Measurements from ENCODE around the gene PLAU.

PLAU gene

DNA sequence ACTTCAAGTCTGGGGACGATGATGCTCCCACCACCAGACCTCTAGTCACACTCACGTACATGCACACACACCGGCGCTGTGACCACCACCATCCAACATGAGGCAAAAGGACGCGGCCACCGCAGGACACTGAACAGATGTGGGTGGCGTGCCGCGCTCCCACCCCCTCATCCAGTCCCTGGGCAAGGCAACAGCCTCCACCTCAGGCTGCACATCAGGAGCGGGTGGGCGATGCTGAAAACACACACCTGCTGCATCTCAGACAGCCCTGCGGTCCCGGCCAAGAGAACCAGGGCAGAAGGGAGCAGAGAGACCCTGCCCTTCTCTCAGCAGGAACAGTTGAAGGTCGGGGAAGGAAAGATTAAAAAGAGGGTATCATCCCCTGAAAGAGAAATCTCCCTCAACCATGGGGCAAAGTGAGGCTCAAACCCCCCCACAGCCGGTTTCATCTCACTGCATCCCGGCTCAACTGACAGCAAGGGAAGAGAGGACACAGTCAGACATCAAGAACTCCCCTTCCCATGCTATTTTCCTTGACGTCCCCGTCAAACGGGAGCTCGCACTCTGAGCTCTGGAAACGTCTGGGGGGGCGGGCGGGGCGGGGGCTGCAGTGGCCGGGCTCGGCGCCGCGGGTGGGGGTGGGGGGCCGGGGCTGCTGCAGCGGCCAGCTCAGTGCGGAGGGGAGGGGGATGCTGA lies 37.6 kb upstream of the PLAU start:
- H3K4me2 ChIP-seq (ENCODE audit: low read length) = peak overlapping the region; percentile 26
- H3K36me3 ChIP-seq (ENCODE audit: control insufficient read depth, insufficient read depth, low read length) = no peaks in the 10 kb centered on the region
- H3K9ac ChIP-seq = no peak overlapping the region
- TF ChIP-seq, protein P1, sequence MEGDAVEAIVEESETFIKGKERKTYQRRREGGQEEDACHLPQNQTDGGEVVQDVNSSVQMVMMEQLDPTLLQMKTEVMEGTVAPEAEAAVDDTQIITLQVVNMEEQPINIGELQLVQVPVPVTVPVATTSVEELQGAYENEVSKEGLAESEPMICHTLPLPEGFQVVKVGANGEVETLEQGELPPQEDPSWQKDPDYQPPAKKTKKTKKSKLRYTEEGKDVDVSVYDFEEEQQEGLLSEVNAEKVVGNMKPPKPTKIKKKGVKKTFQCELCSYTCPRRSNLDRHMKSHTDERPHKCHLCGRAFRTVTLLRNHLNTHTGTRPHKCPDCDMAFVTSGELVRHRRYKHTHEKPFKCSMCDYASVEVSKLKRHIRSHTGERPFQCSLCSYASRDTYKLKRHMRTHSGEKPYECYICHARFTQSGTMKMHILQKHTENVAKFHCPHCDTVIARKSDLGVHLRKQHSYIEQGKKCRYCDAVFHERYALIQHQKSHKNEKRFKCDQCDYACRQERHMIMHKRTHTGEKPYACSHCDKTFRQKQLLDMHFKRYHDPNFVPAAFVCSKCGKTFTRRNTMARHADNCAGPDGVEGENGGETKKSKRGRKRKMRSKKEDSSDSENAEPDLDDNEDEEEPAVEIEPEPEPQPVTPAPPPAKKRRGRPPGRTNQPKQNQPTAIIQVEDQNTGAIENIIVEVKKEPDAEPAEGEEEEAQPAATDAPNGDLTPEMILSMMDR (IDR thresholded peaks at IDR 0.05) = no peak
- no peak overlapping the region for H3K27ac ChIP-seq
- no peaks in the 10 kb centered on the region for H3K4me1 ChIP-seq
- no peaks in the 10 kb centered on the region for H3K27me3 ChIP-seq (ENCODE audit: control insufficient read depth, insufficient read depth, low read length)
- no peak overlapping the region for H3K4me3 ChIP-seq (ENCODE audit: low read depth, low read length)
- H3K9me3 ChIP-seq (ENCODE audit: control insufficient read depth, low read length) = no peaks in the 10 kb centered on the region
- no peaks in the 10 kb centered on the region for H3K79me2 ChIP-seq
- H2AFZ ChIP-seq = no peak overlapping the region

DNA sequence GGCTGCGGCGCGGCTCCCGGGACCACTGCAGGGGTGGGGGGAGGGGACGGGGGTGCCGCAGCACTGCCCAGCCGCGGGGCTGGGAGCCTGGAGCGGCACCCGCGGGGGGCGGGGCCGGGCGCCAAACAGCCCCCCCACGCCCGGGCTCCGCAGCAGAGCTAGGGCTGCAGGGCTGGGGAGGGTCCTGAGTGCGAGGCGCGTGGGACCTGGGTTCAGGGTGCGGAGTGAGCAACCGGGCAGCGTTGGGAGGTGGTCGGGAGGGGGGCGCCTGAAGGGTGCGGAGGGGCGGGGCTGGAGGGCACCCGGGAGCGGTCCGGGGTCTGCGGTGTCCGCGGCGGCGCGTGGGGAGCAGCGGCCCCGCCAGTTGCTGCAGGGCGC lies 37.1 kb upstream of the PLAU start:
- no peak overlapping the region for H2AFZ ChIP-seq
- no peak overlapping the region for H3K27ac ChIP-seq
- H3K4me3 ChIP-seq (ENCODE audit: low read depth, low read length) = peak overlapping the region; percentile 37
- H3K9me3 ChIP-seq (ENCODE audit: control insufficient read depth, low read length) = no peaks in the 10 kb centered on the region
- peak overlapping the region; percentile 62 for H3K4me2 ChIP-seq (ENCODE audit: low read length)
- no peaks in the 10 kb centered on the region for H3K79me2 ChIP-seq
- TF ChIP-seq, protein P1 (IDR thresholded peaks at IDR 0.05) = no peak
- H3K4me1 ChIP-seq = no peaks in the 10 kb centered on the region
- no peaks in the 10 kb centered on the region for H3K27me3 ChIP-seq (ENCODE audit: control insufficient read depth, insufficient read depth, low read length)
- H3K36me3 ChIP-seq (ENCODE audit: control insufficient read depth, insufficient read depth, low read length) = no peaks in the 10 kb centered on the region
- no peak overlapping the region for H3K9ac ChIP-seq

- H3K79me2 ChIP-seq = no peaks in the 10 kb centered on the region
- peak within 1 kb of the TSS; percentile 63 for H3K4me3 ChIP-seq (ENCODE audit: low read depth, low read length)
- no peaks in the 10 kb centered on the region for H3K4me1 ChIP-seq
- H2AFZ ChIP-seq = peak within 1 kb of the TSS; percentile 83
- H3K9ac ChIP-seq = no peak within 1 kb of the TSS
- TF ChIP-seq, protein P1 (IDR thresholded peaks at IDR 0.05) = no peak
- no peaks in the 10 kb centered on the region for H3K36me3 ChIP-seq (ENCODE audit: control insufficient read depth, insufficient read depth, low read length)
- H3K27me3 ChIP-seq (ENCODE audit: control insufficient read depth, insufficient read depth, low read length) = no peaks in the 10 kb centered on the region
- H3K27ac ChIP-seq = no peak within 1 kb of the TSS
- H3K9me3 ChIP-seq (ENCODE audit: control insufficient read depth, low read length) = no peaks in the 10 kb centered on the region
- H3K4me2 ChIP-seq (ENCODE audit: low read length) = peak within 1 kb of the TSS; percentile 71
Measured at GRCh38 chr10:73874267-73875138, 36.4 kb upstream of the PLAU start, which contains the start of gene CAMK2G. Gene CAMK2G, minus strand, starts transcription at chr10:73874555. Its CDS starts 94 bp downstream, at chr10:73874461.

DNA sequence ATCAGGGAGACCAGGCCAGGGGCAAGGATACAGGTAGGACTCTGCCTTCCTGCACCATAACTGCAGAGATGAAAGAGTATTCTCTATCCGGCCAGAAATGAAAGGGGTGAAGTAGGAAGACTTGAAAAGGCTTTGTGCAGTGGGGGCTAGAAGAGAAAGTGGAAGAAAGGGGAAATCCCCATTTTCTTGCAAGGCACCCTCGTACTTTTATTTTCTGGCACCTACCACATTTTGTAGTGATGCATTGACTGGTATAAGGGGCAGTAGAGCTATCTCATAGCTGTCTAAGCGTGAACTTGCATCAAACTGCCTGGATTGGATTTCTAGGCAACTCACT lies 35.8 kb upstream of the PLAU start:
- H2AFZ ChIP-seq = peak overlapping the region; percentile 67
- no peaks in the 10 kb centered on the region for H3K27me3 ChIP-seq (ENCODE audit: control insufficient read depth, insufficient read depth, low read length)
- no peak overlapping the region for H3K27ac ChIP-seq
- TF ChIP-seq, protein P1 (IDR thresholded peaks at IDR 0.05) = no peak
- H3K9ac ChIP-seq = no peak overlapping the region
- H3K4me2 ChIP-seq (ENCODE audit: low read length) = peak overlapping the region; percentile 71
- H3K4me3 ChIP-seq (ENCODE audit: low read depth, low read length) = peak overlapping the region; percentile 52
- no peaks in the 10 kb centered on the region for H3K36me3 ChIP-seq (ENCODE audit: control insufficient read depth, insufficient read depth, low read length)
- no peaks in the 10 kb centered on the region for H3K9me3 ChIP-seq (ENCODE audit: control insufficient read depth, low read length)
- no peaks in the 10 kb centered on the region for H3K79me2 ChIP-seq
- peaks cover 3% of the 10 kb centered on the region for H3K4me1 ChIP-seq
